WI38 (cell line): ENCODE data around the gene BHLHE23.

Experiments used
- H3K4me3 ChIP-seq: 2 replicates; pipeline ENCODE4 v1.5.1; 2011; ENCODE audit warnings: low read depth, mild to moderate bottlenecking, control low read depth, low read length
- TF ChIP-seq, protein P1 (sequence below): IDR thresholded peaks from 2 replicates; pipeline ENCODE4 v1.5.1; 2012; ENCODE audit warnings: low read depth, mild to moderate bottlenecking, control low read depth, low read length

The BHLHE23 gene

GRCh38 chr20:63023071-63023935 lies 16.5 kb upstream of the BHLHE23 start:
- TF ChIP-seq, protein P1, sequence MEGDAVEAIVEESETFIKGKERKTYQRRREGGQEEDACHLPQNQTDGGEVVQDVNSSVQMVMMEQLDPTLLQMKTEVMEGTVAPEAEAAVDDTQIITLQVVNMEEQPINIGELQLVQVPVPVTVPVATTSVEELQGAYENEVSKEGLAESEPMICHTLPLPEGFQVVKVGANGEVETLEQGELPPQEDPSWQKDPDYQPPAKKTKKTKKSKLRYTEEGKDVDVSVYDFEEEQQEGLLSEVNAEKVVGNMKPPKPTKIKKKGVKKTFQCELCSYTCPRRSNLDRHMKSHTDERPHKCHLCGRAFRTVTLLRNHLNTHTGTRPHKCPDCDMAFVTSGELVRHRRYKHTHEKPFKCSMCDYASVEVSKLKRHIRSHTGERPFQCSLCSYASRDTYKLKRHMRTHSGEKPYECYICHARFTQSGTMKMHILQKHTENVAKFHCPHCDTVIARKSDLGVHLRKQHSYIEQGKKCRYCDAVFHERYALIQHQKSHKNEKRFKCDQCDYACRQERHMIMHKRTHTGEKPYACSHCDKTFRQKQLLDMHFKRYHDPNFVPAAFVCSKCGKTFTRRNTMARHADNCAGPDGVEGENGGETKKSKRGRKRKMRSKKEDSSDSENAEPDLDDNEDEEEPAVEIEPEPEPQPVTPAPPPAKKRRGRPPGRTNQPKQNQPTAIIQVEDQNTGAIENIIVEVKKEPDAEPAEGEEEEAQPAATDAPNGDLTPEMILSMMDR, result no peak
- no peak overlapping the region for H3K4me3 ChIP-seq

DNA sequence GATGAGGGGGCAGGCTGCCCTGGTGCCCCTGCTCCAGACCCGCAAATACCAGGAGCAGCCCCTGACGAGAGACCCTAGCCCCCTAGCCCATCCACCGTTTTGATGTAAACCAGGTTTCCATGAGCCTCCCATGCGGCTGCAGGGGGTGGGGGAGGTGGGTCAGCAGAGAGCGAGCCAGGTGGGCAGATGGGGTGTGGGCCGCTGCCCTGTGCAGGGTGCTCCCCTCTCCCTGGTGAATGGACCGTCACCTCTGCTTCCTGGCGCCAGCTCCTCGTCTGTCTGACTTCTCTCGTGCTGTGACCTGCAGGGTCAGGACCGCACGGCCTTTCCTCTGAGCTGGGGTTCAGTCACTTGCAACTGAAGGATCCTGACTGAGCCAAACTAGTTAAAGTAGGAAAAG lies 15.7 kb upstream of the BHLHE23 start:
- H3K4me3 ChIP-seq, result no peak overlapping the region
- TF ChIP-seq, protein P1, result no peak

GRCh38 chr20:63021356-63022321 lies 14.9 kb upstream of the BHLHE23 start:
- TF ChIP-seq, protein P1, result no peak
- no peak overlapping the region for H3K4me3 ChIP-seq

DNA sequence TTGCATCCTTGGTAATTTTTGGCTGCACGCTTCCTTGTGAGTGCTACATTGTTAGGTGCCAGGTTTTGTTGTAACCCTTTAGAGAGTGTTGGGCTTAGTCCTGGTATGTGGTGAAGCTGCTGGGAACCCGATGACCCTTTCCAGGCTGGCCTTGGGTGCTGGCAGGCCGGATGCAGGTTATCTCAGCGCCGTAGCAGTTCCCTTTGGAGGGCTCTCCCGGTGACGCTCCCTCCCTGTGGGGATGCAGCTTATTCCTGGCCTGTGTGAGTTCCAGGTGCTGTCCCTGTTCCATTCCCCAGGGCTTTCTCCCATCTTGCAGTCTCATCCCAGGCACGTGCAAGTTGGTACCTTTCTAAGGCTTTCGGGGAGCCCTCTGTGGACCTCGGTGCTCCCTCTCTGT lies 13.9 kb upstream of the BHLHE23 start:
- no peak overlapping the region for H3K4me3 ChIP-seq
- TF ChIP-seq, protein P1, result no peak

DNA sequence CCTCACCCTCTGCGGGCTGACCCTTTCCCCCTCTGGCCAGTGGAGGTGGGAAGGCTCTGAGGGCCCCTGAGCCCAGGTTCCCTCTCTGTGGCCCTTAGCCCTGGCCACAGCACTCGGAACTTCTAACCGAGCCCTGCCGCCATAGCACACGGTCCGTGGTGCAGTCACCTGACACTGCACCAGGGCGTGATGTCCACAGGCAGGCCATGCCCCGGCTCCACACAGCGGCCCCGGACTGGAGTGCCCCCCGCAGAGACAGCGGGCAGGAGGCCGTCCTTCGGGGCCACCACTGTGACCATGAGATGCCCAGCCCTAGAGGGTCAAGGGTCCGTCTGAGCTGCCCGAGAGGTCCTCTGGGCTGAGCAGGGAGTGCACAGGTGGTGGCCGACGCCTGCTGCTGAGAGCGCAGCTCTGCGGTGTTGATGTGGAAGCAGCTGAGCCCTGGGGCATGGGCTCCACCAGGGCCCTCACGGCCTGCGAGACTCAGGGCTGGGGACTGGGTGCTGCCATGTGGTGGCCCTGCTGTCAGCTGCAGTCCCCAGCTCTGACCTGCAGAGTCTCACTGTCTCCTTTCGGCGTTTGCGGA lies 11.2 kb upstream of the BHLHE23 start:
- H3K4me3 ChIP-seq, result no peak overlapping the region
- TF ChIP-seq, protein P1, result no peak

DNA sequence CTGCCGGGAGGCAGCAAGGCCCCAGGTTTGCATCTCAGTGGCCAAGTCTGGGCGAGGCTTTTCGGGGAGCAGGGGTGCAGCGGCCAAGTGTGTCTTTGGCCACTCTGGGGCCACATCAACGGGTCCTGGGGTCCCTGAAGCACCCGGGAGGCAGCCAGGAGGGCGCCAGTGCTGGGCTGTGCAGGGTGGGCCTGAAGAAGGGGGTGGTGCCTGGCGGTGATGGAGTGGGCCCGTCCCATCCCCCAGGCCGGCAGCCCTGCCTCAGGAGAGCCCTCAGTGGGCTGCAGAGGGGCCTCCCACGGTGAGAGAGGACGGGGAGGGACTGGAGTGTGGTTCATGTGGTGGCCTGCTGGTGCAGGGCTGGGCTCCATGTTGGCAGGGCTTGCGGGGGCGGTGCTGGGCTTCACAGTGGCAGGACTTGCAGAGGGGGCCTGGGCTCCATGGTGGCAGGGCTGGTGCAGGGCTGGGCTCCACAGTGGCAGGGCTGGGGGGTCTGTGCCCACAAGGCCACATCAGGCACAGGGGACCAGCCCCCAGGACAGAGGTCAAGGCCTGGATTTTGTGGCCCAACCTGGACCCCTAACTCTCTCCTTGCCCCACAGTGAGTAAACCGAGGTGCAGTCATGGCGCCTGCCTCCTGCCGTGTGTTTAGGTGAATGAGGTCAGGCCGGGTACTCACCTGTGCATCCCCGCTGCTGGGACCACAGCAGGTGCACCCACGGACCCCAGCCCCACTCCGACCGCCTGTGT lies 10.5 kb upstream of the BHLHE23 start:
- H3K4me3 ChIP-seq, result no peak overlapping the region
- TF ChIP-seq, protein P1, result no peak
